ENCODE data around the gene XRCC1.

Gene XRCC1

DNA sequence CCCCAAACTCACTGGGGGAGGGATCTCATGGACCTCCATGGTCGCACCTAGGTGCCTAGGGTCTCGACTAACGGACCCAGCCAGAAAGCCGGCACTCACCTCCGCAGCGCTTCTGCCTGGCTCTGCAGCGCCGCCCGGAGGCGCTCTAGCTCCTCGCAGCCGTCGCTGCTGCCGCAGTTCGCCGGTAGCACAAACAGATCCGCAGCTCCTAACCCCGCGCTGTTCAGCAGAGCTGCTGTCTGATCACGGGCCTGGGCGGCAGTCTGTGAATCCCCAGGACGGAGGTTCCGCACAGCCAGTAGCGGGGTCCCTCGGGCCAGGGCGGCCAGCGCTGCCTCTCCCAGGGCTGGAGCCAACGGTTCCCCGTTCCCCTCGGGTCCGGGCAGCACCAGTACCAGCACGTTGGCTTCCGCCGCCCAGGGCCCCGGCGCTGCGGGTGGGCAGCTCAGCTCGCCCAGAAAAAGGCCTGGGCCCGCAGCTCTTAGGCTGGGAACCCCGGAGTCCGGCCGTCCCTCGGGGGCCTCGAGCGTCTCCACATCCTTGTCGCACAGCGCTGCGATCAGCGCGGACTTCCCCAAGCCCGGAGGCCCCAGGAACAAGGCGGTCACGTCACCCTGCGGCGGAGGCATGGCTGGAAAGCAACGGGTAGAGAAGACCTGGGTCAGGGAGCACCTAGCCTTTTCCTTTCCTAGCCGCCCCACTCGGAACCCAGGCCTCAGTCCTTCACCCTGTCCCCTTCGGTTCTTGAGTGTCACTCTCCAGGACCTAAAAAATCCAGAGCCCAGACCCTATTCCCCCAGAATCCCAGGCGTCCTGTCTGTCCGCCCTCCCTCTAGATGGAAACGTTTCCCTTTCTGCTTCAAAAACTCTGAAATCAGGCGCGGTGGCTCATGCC is 19.6 kb upstream of the XRCC1 start:
- H3F3A ChIP-seq (ENCODE audit: insufficient read depth, low read length) = peaks cover 7% of the 10 kb centered on the region; the same call in 1 of the 2 replicates

DNA sequence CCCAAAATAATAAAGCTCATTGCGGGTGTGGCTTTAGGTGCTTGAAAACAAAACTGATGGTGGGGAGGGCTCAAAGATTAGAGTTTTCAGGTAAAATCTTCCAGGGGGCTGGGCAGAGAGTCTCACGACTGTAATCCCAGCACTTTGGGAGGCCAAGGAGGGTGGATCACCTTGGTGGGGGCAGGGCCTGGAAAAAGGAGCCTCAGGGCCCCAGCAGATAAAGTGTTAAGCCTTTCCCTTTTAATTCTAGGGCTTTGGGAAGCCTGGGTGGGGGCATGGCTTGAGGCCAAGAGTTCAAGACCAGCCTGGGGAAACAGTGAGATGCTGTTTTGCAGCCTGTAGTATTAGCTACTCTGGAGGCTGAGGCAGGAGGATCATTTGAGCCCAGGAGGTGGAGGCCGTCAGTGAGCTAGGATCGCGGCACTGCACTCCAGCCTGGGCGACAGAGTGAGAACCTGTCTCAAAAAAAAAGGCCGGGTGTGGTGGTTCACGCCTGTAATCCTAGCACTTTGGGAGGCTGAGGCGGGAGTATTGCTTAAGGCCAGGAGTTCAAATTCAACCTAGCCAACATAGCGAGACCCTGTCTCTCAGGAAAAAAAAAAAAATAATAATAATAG is 18.9 kb upstream of the XRCC1 start:
- Histone ChIP-seq H3K4me1 (ENCODE audit: low read length) (peaks cover 11% of the 10 kb centered on the region), H3K27me3 (replicated peaks; ENCODE audit: insufficient read depth, low read length) (no peaks in the 10 kb centered on the region), H3K36me3 (replicated peaks; ENCODE audit: insufficient read depth, low read length) (peaks cover 2% of the 10 kb centered on the region; the same call in 1 of the 2 replicates), H3K79me2 (ENCODE audit: low read length) (peaks cover 52% of the 10 kb centered on the region), H2AFZ (ENCODE audit: low read length) (no peak overlapping the region), H3K4me2 (ENCODE audit: low read depth, low read length) (peak overlapping the region; percentile 98; the same call in 1 of the 2 replicates), H3K4me3 (ENCODE audit: low read length) (peak overlapping the region; percentile 71), H3K27ac (ENCODE audit: low read length) (no peak overlapping the region), H3K9me3 (replicated peaks; ENCODE audit: insufficient read depth, low read length) (no peaks in the 10 kb centered on the region), H3K9me2 (replicated peaks; ENCODE audit: insufficient read depth, low read length) (no peaks in the 10 kb centered on the region), H3K9ac (ENCODE audit: low read length) (no peak overlapping the region), H4K20me1 (ENCODE audit: insufficient read depth, low read length) (no peaks in the 10 kb centered on the region), H3F3A (ENCODE audit: insufficient read depth, low read length) (peaks cover 7% of the 10 kb centered on the region; the same call in 1 of the 2 replicates)
- no peak for DNase-seq
- TF ChIP-seq EZH2phosphoT487 (IDR thresholded peaks at IDR 0.05; ENCODE audit: low read length) (no peak), EZH2 (optimal IDR thresholded peaks at IDR 0.05; ENCODE audit: low read depth, low read length) (no peak)
- TF ChIP-seq, protein P1, sequence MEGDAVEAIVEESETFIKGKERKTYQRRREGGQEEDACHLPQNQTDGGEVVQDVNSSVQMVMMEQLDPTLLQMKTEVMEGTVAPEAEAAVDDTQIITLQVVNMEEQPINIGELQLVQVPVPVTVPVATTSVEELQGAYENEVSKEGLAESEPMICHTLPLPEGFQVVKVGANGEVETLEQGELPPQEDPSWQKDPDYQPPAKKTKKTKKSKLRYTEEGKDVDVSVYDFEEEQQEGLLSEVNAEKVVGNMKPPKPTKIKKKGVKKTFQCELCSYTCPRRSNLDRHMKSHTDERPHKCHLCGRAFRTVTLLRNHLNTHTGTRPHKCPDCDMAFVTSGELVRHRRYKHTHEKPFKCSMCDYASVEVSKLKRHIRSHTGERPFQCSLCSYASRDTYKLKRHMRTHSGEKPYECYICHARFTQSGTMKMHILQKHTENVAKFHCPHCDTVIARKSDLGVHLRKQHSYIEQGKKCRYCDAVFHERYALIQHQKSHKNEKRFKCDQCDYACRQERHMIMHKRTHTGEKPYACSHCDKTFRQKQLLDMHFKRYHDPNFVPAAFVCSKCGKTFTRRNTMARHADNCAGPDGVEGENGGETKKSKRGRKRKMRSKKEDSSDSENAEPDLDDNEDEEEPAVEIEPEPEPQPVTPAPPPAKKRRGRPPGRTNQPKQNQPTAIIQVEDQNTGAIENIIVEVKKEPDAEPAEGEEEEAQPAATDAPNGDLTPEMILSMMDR (IDR thresholded peaks at IDR 0.05; ENCODE audit: low read length) = no peak

More for the DNA sequence above, 19.6 kb upstream of the XRCC1 start:
- no peak for TF ChIP-seq EZH2 (optimal IDR thresholded peaks at IDR 0.05; ENCODE audit: low read depth, low read length)
- no peak for TF ChIP-seq EZH2phosphoT487 (IDR thresholded peaks at IDR 0.05; ENCODE audit: low read length)
- TF ChIP-seq, protein P1 (IDR thresholded peaks at IDR 0.05; ENCODE audit: low read length) = peak; percentile 84
- peak overlapping the region; percentile 98 for H3K4me2 ChIP-seq (ENCODE audit: low read depth, low read length)
- H3K27ac ChIP-seq (ENCODE audit: low read length) = peak overlapping the region; percentile 55; the same call in 1 of the 2 replicates
- H3K9me3 ChIP-seq (replicated peaks; ENCODE audit: insufficient read depth, low read length) = no peaks in the 10 kb centered on the region
- no peaks in the 10 kb centered on the region for H4K20me1 ChIP-seq (ENCODE audit: insufficient read depth, low read length)
- H3K79me2 ChIP-seq (ENCODE audit: low read length) = peaks cover 59% of the 10 kb centered on the region
- peaks cover 11% of the 10 kb centered on the region for H3K4me1 ChIP-seq (ENCODE audit: low read length)
- peak overlapping the region; percentile 95 for H3K9ac ChIP-seq (ENCODE audit: low read length)
- peak; percentile 75 for DNase-seq
- peaks cover 2% of the 10 kb centered on the region; the same call in 1 of the 2 replicates for H3K36me3 ChIP-seq (replicated peaks; ENCODE audit: insufficient read depth, low read length)
- H3K27me3 ChIP-seq (replicated peaks; ENCODE audit: insufficient read depth, low read length) = no peaks in the 10 kb centered on the region
- no peaks in the 10 kb centered on the region for H3K9me2 ChIP-seq (replicated peaks; ENCODE audit: insufficient read depth, low read length)
- H3K4me3 ChIP-seq (ENCODE audit: low read length) = peak overlapping the region; percentile 71
- peak overlapping the region; percentile 80 for H2AFZ ChIP-seq (ENCODE audit: low read length)

DNA sequence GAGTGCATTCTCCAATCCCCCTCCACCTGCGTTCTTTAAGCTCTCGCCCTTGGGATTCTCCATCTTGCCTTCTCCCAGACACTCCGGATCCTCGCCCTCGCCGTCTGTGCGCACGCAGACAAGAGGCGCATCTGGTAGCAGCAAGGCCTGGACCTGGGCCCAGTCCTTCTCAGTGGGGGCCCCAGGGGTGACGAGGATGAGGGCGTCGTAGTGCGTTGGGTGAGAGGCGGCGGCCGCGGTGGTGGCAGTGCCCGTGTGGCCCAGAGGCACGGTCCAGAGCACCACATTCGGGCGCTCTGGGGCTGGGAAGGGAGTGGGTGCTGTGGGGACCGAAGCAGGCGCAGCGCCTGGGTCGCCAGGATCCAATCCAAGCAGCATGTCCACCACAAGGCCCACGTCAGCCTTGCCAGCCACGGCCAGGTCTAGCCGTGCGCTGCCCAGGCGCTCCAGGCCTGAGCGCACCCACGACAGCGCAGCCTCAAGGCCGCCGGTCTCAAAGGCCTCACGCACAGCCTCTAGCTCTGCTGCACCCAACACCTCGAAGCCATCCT is 17.5 kb upstream of the XRCC1 start:
- H3K4me1 ChIP-seq (ENCODE audit: low read length) = peaks cover 7% of the 10 kb centered on the region
- no peak overlapping the region for H3K9ac ChIP-seq (ENCODE audit: low read length)
- H3K4me3 ChIP-seq (ENCODE audit: low read length) = no peak overlapping the region
- peaks cover 7% of the 10 kb centered on the region; the same call in 1 of the 2 replicates for H3F3A ChIP-seq (ENCODE audit: insufficient read depth, low read length)
- no peaks in the 10 kb centered on the region for H4K20me1 ChIP-seq (ENCODE audit: insufficient read depth, low read length)
- H3K27me3 ChIP-seq (replicated peaks; ENCODE audit: insufficient read depth, low read length) = no peaks in the 10 kb centered on the region
- H3K79me2 ChIP-seq (ENCODE audit: low read length) = peaks cover 39% of the 10 kb centered on the region
- peaks cover 2% of the 10 kb centered on the region; the same call in 1 of the 2 replicates for H3K36me3 ChIP-seq (replicated peaks; ENCODE audit: insufficient read depth, low read length)
- no peak overlapping the region for H2AFZ ChIP-seq (ENCODE audit: low read length)
- TF ChIP-seq EZH2 (optimal IDR thresholded peaks at IDR 0.05; ENCODE audit: low read depth, low read length) = no peak
- TF ChIP-seq, protein P1 (IDR thresholded peaks at IDR 0.05; ENCODE audit: low read length) = no peak
- TF ChIP-seq EZH2phosphoT487 (IDR thresholded peaks at IDR 0.05; ENCODE audit: low read length) = no peak
- no peaks in the 10 kb centered on the region for H3K9me3 ChIP-seq (replicated peaks; ENCODE audit: insufficient read depth, low read length)
- no peak overlapping the region for H3K27ac ChIP-seq (ENCODE audit: low read length)
- no peaks in the 10 kb centered on the region for H3K9me2 ChIP-seq (replicated peaks; ENCODE audit: insufficient read depth, low read length)
- H3K4me2 ChIP-seq (ENCODE audit: low read depth, low read length) = no peak overlapping the region
- DNase-seq = no peak
